ENCODE data around the gene RPL7L1. TPM values are rescaled to one million over a fixed set of nuclear protein-coding genes. Genes with fewer than 3 reads are reported as not detected.

The RPL7L1 gene
- total and polyA plus RNA-seq, 2 of the 13 experiments (the other 11 are each of a cell fraction or from before 2014, with no cell fraction given) = 51.6 to 179 TPM

DNA sequence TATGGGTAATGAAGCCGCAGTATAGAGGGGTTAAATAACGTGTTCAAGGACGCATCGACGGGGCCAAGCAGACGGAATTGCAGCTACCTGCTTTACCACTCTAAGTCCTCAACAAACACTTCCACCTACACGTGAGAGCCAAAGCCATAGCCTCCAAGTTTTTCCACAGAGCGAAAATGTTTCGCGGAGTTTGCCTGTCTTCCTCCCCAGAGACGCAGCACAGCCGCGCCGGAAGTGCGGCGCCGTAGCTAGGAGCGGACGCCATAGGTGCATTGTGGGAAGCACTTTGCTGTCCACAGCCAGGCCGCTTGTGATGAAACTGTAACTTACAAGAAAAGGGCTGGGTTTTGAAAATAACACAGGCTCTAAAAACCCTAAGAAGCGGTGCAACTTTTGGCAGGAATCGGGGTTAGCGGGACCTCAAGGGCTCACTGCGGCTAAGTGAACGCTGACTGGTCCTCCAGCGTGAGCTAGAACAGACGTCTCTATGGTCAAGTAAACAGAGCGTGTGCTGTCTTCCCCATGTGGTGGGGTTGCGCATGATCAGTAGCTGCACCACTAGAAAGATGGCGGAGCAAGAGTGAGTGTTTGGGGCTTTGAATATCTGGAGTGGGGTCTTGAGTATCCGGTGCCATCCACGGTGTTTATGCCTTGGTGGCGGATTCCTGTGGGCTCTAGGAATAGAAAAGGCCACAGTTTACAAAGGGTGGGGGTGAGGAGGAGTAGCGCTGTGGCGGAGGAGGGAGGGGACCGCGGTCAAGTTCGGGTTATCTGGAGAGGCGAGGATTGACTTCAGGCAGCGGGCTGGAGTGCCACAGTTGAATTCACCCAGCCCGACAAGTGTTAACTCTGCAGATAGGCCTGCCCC is at the start of gene RPL7L1 (continued):
- TF ChIP-seq, protein P1, sequence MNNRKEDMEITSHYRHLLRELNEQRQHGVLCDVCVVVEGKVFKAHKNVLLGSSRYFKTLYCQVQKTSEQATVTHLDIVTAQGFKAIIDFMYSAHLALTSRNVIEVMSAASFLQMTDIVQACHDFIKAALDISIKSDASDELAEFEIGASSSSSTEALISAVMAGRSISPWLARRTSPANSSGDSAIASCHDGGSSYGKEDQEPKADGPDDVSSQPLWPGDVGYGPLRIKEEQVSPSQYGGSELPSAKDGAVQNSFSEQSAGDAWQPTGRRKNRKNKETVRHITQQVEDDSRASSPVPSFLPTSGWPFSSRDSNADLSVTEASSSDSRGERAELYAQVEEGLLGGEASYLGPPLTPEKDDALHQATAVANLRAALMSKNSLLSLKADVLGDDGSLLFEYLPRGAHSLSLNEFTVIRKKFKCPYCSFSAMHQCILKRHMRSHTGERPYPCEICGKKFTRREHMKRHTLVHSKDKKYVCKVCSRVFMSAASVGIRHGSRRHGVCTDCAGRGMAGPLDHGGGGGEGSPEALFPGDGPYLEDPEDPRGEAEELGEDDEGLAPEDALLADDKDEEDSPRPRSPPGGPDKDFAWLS (CRISPR knock-in tag; IDR thresholded peaks at IDR 0.05; ENCODE audit: borderline replicate concordance) = no peak; the same call in 1 of the 2 replicates
- TF ChIP-seq ZNF740 (CRISPR knock-in tag; IDR thresholded peaks at IDR 0.05) = peak; percentile 12; the same call in 1 of the 2 replicates
- TF ChIP-seq SPEN (CRISPR knock-in tag; IDR thresholded peaks at IDR 0.05; ENCODE audit: low read depth) = peak; percentile 96
- TF ChIP-seq, protein P2, sequence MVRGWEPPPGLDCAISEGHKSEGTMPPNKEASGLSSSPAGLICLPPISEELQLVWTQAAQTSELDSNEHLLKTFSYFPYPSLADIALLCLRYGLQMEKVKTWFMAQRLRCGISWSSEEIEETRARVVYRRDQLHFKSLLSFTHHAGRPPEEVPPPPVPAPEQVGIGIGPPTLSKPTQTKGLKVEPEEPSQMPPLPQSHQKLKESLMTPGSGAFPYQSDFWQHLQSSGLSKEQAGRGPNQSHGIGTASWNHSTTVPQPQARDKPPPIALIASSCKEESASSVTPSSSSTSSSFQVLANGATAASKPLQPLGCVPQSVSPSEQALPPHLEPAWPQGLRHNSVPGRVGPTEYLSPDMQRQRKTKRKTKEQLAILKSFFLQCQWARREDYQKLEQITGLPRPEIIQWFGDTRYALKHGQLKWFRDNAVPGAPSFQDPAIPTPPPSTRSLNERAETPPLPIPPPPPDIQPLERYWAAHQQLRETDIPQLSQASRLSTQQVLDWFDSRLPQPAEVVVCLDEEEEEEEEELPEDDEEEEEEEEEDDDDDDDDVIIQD (CRISPR knock-in tag; IDR thresholded peaks at IDR 0.05; ENCODE audit: low read depth) = no peak
- no peak for TF ChIP-seq CCDC6 (CRISPR knock-in tag; IDR thresholded peaks at IDR 0.05)
- TF ChIP-seq, protein P3, sequence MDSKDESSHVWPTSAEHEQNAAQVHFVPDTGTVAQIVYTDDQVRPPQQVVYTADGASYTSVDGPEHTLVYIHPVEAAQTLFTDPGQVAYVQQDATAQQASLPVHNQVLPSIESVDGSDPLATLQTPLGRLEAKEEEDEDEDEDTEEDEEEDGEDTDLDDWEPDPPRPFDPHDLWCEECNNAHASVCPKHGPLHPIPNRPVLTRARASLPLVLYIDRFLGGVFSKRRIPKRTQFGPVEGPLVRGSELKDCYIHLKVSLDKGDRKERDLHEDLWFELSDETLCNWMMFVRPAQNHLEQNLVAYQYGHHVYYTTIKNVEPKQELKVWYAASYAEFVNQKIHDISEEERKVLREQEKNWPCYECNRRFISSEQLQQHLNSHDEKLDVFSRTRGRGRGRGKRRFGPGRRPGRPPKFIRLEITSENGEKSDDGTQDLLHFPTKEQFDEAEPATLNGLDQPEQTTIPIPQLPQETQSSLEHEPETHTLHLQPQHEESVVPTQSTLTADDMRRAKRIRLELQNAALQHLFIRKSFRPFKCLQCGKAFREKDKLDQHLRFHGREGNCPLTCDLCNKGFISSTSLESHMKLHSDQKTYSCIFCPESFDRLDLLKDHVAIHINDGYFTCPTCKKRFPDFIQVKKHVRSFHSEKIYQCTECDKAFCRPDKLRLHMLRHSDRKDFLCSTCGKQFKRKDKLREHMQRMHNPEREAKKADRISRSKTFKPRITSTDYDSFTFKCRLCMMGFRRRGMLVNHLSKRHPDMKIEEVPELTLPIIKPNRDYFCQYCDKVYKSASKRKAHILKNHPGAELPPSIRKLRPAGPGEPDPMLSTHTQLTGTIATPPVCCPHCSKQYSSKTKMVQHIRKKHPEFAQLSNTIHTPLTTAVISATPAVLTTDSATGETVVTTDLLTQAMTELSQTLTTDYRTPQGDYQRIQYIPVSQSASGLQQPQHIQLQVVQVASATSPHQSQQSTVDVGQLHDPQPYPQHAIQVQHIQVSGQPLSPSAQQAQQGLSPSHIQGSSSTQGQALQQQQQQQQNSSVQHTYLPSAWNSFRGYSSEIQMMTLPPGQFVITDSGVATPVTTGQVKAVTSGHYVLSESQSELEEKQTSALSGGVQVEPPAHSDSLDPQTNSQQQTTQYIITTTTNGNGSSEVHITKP (CRISPR knock-in tag; IDR thresholded peaks at IDR 0.05; ENCODE audit: low read depth) = peak; percentile 63; the same call in 1 of the 2 replicates
- TF ChIP-seq TBL1XR1 (IDR thresholded peaks at IDR 0.05; ENCODE audit: borderline replicate concordance, low read length, partially characterized antibody) = no peak
- no peak for TF ChIP-seq ZNF10 (CRISPR knock-in tag; IDR thresholded peaks at IDR 0.05; ENCODE audit: borderline replicate concordance, low read depth)
- no peak for TF ChIP-seq HNRNPK (IDR thresholded peaks at IDR 0.05; ENCODE audit: low read depth, low read length, poor library complexity, severe bottlenecking)
- TF ChIP-seq ZNF143 (CRISPR knock-in tag; IDR thresholded peaks at IDR 0.05) = peak; percentile 92
- peak; percentile 73 for TF ChIP-seq XRCC5 (optimal IDR thresholded peaks at IDR 0.05; ENCODE audit: low read length)
- TF ChIP-seq ZNF530 (CRISPR knock-in tag; IDR thresholded peaks at IDR 0.05; ENCODE audit: low read depth) = no peak
- TF ChIP-seq SALL2 (CRISPR knock-in tag; IDR thresholded peaks at IDR 0.05) = peak; percentile 80
- TF ChIP-seq ZNF883 (CRISPR knock-in tag; IDR thresholded peaks at IDR 0.05; ENCODE audit: not compliant biosample characterization) = peak; percentile 62
- TF ChIP-seq POLR2AphosphoS5 (IDR thresholded peaks at IDR 0.05; ENCODE audit: low read depth, low read length) = peak; percentile 98
- no peak for TF ChIP-seq SMYD3 (CRISPR knock-in tag; IDR thresholded peaks at IDR 0.05)
- peak; percentile 99 for TF ChIP-seq ZNF574 (CRISPR knock-in tag; IDR thresholded peaks at IDR 0.05)
